Ecto neural progenitor cell (in vitro differentiated cells): ENCODE data around the gene TMED4.
A peak's percentile ranks its signal among the peaks of the same experiment; 100 is the strongest.

ENCODE experiments used
- DNase-seq: peaks from one replicate; pipeline ENCODE4 v3.0.0-alpha.2; 2018; ENCODE audit warnings: low spot score

TMED4 gene

DNA sequence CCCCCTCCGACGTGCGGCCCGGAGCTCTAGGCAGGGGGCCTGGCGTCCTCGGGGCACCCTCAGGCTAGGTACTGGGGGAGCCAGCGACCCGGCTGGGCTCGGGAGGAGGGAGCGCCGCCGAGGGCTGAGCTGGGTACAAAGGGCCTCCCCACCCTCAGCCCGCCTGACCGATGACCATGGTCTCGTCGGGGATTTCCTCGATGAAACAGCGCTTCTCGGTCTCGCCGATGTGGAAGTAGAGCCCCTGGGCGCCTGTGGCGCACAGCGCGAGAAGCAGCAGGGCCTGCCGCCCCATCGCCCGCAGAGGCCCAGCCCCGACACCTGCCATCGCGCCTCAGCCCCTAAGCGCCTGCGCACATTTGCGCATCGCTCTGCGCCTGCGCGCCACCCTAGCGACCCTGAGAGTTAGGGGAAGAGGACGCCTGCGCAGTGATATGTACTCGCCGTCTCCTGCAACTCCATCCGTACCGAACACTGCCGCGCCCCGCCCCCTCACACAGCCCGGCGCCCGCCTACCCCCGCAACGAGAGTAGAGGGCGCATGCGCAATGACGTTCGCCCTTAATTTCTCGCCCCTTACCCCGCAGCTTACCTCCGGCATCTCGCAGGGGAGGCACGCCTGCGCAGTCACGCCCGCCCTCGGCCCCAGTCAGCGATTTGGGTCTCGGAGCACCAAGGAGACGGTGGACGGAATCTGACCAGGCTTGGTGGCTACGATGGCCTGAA, at the start of gene TMED4:
TSS of gene TMED4 (minus strand) at position 353 of the 725 bp plus-strand sequence. CDS start at position 328, 25 bp downstream.
- peak; percentile 100 for DNase-seq

DNA sequence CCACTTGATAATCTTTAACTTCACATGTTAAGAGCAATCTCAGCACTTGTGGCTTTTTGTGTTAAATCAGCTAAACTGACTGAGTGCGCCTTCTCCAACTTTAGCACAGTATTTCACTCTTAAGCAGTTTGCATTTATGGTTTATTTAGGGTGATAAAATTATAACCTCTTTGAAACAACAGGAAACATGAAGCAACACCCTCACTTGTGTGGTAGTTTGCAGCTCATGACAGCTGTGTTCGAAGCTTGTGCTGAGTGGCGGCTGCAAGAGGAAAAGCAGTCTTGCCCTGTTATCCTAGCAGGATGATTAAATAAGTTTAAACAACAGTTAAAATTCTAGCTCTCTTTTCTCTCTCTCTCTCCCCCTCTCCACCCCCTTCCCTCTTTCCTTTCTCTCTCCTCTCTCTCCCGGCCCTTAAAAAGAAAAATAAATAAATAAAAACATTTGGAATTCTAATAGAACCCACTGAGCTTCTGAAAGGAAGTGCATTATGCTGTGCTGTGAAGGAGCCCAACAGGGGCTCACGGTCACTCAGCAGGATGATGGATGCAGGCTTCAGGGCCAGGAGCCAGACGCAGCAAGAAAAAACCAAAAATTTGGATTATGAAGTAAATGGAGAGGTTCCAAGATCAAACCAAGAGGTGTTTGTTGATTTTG, 49.6 kb upstream of the TMED4 start:
- no peak for DNase-seq

DNA sequence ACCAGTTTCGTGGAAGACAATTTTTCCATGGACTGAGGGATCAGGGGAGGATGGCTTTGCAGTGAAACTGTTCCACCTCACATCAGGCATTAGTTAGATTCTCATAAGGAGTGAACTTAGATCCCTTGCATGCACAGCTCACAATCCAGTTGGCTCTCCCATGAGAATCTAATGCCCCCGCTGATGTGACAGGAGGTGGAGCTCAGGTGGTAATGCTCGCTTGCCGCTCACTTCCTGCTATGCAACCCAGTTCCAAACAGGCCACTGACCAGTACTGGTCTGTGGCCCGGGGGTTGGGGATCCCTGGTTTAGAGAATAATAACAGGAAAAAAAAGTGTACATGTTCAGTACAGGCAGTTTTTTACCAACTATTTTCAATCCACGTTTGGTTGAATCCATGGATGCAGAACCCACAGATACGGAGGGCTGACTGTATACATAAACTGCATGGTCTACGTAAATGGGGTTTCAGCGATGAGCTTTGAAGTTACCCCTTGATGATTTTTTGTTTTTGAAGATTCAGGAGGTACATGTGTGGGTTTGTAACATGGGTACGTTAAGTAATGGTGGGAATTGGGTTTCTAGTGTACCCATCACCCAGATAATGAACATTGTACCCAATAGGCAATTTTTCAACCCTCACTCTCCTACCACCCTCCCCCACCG, 48.9 kb upstream of the TMED4 start:
- DNase-seq = no peak

DNA sequence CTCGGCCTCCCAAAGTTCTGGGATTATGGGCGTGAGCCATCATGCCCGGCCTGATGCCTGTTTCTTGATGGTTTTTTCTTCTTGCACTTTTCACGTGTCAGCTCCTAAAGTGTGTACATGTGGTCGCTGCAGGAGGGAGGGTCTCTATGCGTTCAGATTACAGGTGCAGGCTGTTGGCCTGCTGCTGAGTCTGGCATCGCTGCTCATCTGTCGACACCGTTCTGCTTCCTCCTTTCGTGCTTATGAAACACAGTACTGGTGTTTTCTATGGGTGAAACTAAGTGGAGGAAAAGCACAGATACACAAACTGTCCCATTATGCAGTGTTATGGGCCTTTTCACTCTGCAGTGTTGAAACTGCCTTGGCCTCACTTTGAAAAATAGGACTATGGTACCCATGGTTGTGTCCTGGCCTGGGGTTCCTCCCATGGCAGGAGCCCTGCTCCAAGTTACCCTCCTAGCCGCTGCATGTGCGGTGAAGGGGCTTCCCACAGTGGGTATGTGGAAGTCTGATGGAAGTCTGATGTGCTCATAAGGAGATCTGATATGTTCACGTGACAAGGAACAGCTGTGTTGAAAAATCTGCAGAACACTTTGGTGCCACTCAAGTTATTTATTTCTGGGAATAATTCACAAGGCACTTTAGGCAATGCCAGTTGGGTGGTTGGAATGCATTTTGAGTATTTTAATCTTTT, 47.9 kb upstream of the TMED4 start:
- DNase-seq = no peak

DNA sequence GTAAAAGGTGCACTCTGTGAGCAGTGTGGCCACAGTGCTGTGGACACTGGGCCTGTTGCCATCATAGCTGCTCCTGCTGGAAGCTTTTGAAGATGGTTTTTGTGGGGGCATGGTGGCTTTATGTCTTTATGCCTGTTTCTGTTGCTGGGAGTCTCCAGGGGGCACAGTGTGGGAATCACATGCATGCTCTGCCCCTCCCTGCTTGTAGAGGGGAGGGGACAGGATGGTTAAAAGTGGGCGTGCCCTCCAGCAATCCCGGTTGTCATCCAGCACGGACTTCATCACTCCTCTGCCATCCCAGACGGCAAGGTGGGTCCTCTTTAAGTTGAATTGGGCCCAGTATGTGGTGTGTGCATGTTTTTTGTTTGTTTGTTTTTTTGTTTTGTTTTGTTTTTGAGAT, 44.6 kb upstream of the TMED4 start:
- DNase-seq = no peak

DNA sequence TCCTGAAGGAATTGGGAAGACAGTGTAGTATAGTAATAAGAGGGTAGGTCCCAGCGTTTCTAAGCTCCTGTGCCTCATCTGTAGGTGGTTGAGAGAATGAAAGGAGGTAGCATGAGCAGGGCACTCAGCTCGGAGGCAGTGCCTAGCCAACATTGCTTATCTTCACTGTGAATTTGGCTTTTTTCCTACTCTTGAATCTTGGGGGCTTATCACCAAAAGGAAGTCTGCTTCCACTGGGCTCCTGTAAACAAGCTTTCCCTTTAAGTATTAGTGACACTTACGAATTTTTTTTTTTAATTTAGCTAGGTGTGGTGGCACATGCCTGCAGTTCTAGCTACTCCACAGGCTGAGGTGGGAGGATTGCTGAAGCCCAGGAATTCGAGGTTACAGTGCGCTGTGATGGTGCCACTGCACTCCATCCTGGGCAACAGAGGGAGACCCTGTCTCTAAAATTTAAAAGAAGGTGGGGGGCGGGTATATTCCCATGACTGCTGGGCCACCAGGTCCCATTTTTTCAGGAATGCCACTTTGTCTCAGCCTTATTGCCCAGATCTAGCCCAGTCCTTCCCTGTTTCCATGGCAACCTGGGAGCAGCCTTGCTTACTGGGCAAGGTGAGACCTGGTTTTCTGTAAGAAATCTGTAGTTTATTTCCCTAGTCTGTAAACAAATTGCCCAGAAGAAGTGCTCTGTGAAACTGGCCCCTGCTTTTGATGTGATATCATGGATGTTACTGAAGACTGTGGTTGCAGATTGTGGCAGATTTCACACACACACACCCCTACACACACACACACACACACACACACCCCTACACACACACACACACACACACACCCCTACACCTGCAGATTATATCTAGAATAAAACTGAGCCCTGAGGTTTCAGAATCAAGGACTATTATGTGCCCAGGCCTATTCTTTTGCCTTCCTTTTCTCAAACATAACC, 43.8 kb upstream of the TMED4 start:
- DNase-seq = no peak

DNA sequence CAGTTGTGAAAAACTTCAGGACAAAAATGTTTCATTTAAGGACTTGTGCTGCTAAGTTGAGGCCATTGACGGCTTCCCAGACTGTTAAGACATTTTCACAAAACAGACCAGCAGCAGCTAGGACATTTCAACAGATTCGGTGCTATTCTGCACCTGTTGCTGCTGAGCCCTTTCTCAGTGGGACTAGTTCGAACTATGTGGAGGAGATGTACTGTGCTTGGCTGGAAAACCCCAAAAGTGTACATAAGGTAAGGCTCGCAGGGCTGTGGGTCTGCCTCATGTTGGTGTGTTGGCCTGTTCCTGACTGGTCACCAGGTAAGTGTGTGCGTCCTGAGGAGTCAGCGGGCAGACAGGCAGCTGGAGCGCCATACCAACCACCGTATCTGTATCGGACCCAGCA, 42.3 kb upstream of the TMED4 start:
- no peak for DNase-seq

DNA sequence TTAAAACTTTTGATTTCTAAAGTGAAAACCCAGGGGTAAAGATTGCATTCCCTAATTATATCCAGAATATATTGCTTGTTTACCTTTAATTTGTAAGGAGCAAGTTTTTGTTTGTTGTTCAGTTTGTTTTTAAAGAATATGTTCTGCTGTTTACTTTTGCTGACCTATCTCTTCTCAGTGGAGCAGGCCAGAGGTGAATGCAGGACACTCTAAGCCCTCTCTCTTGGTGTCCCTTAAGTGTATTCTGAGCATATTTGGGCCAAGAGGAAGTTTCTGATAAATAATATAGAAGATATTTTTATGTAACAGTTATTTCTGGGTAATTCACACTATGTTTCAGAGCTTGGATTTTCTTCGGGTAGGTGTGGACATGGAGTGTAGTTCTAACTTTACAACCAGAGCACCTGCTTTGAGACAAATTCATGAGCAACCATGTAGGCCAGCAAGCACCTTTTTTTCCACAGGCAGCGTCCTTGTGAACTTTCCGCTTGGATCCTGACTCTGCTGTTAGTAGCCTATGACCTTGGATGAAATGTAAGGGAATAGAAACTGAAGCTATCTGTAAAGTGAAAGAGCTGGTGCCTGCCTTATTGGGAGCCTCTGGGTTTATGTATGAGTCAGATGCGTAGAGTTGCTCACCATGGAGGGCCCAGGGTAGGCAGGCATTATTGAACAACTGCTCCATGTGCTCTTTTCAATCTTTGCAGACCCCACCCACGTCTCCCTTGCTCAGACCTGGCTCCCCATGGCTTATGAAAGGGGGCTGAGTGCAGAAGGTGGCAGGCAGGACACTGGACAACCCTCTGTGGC, 40.5 kb upstream of the TMED4 start:
- no peak for DNase-seq

DNA sequence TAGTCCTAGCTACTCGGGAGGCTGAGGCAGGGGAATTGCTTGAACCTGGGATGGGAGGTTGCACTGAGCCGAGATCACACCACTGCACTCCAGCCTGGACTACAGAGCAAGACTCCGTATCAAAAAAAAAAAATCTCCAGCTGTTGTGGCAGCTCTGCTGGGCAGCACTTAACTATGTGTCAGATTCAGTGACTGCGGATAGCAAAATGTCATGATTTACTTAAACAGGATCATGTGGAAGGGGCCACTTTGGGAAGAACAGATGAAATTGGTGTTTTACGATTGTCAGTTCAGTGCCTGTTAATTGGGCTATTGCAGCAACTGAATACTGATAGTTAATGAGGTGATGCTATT, 39.7 kb upstream of the TMED4 start:
- DNase-seq = no peak

DNA sequence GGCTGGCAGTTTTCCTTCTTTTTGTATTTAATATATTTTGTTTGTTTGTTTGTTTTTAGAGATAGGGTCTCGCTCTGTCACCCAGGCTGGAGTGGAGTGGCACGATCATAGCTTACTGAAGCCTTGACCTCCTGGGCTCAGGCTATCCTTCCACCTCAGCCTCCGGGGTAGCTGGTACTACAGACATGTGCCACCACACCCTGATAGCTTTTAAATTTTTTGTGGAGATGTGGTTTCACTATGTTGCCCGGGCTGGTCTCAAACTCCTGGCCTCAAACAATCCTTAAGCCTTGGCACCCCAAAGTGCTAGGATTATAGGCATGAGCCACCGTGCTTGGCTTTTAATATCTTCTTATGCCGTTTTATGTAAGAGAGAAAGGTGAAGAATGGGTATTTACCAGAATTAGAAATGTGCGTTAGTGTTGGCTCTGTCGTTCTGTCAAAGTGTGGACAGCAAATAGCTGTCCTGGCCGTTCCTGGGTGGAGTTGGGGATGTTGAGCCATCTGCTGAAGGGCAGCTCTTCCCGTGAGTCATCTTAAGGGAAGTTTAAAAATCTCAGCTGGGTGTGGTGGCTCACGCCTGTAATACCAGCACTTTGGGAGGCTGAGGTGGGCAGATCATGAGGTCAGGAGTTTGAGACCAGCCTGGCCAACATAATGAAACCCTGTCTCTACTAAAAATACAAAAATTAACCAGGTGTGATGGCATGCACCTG, 39.2 kb upstream of the TMED4 start:
- no peak for DNase-seq

DNA sequence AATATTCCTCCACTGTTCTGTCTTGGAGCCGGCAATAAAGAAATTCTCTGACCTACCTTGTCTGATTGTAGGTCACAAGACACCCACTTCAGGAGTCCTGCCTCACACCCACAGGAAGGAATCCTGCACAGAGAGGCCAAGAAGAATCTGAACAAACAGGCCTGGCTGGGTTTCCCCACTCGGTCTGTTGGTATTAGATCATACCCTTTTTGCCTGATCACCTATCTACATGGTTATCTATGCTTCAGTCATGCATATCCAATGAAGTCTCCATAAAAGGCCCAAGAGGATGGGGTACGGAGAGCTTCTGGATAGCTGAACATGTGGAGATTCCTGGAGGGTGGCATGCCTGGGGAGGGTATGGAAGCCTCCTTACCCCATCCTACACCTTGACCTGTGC, 36.7 kb upstream of the TMED4 start:
- no peak for DNase-seq

DNA sequence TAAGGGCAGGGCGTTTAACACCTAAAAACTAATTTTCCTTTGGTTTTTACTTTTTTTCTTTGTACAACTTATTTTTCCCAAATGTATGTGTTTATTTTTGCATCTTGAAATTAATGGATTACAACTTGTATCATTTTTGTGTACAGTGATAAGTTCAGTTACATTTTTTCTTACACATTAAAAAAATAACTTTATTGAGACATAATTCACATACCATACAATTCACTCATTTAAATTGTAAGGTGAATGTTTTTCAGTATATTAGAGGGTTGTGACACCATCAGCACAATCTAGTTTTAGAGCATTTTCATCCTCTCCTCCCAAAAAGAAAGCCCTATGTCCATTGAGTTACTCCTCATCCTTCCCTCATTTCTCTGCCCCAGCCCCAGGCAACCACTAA, 36.0 kb upstream of the TMED4 start:
- DNase-seq = no peak

DNA sequence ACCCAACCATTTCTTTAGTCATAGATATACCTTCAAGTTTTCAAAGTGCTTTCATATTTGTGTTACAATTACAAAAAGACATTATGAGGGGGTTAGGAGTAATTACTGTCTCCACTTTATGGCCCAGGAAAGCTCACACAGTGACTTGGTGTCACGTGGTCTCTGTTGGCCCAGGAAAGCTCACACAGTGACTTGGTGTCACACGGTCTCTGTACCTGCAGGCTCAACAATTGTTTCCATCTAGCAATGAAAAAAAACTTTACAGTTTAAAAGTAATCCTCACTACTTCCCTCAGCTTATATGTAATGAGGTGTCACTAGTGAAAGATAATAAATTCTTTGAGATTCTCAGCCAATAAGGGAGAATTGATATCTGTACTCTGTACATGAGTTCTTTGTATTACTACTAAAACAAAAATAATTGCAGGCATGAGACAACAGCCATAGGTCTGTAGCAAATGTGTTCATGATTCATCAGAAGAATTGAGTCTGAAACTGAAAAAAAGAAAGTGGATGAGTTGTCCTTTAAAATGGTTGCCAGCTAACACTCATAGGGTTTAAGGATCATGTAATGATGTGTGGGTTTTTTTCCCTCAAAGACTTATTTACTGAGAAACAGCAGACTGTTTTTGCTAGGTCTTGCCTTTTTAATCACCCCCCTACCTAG, 35.3 kb upstream of the TMED4 start:
- no peak for DNase-seq

DNA sequence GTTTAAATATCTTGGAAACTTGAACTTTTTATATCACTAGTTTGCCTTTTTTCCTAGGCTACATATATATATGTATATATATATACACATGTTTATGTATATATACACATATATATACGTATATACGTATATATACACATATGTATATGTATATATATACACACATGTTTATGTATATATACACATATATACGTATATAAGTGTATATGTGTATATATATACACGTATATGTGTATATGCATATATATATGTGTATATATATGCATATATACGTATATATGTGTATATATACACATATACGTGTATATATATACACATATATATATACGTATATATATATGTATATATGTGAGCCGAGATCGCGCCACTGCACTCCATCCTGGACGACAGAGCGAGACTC, 34.5 kb upstream of the TMED4 start:
- DNase-seq = no peak

DNA sequence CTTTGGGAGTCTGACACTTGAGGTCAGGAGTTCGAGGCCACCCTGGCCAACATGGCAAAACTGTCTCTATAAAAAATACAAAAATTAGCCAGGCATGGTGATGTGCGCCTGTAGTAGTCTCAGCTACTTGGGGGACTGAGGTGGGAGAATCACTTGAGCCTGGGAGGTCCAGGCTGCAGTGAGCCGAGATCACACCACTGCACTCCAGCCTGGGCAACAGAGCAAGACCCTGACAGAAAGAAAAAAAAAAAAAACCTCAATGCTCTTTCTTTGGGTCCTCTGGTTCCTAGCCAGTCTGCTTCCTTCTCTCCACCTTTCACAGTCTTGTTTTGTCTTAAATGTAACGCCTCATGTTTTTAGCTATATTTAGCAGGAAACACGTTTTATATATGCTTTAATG, 33.8 kb upstream of the TMED4 start:
- DNase-seq = no peak

DNA sequence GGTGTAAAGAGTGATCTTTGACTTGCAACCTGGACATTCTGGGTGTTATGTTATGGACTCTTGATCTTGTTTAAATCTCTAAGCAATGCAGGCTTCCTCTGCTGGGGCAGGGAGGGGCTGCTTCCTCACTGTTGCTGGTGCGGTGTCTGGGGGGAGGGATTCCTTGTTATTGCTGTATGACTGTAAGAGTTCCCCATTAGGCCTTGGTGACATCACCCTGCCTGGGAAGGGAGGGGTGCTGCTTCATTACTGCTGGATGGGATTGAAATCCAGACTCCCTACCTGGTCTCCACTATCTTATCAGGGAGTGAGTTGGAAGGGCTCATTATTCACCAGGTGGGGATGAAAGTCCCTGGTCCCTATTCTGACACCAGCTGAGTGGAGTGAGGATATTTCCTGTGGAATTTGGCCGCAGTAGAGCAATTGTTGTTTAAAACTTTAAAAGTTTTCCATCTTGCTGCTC, 33.1 kb upstream of the TMED4 start:
- DNase-seq = no peak

DNA sequence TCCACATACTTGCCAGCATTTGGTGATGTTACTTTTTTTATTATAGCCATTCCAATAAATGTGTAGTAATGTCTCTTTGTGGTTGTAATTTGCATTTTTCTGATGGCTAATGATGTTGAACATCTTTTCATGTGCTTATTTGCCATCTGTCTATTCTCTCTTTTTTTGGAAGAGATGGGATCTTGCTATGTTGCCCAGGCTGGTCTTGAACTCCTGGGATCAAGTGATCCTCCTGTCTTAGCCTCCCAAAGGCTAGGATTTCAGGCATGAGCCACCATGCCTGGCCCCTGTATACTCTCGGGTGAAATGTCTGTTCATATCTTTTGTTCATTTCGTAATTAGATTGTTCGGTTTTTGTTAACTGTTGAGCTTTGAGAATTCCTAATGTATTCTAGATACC, 27.8 kb upstream of the TMED4 start:
- DNase-seq = no peak

DNA sequence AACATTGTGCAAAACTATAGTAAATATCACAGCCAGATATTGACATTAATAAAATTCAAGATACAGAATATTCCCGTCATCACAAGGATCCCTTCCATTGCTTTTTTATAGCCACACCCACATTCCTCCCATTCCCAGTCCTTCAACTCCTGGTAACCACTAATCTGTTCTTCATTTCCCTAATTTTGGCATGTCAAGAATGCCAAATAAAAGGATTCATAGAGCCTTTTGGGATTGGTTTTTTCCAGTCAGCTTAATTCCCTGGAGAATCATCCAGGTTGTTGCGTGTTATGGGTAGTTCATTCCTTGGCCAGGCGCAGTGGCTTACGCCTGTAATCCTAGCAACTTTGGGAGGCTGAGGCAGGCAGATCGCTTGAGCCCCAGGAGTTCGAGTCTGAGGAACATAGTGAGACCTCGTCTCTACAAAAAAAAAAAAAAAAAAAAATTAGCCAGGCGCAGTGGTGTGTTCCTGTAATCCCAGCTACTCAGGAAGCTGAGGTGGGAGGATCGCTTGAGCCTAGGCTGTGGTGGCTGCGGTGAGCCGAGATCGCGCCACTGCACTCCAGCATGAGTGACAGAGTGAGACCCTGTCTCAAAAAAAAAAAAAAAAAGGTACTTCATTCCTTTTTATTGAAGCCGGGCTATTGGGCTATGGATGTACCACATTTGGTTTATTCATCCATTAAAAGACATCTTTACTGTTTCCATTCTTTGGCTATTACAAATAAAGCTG, 27.1 kb upstream of the TMED4 start:
- no peak for DNase-seq
